Subcutaneous abdominal adipose tissue (tissue), 5 donors: Measurements from ENCODE around the gene RIMS1.

Experiments used
- H3K27ac ChIP-seq: one replicate; pipeline ENCODE4 v1.7.0; 2013; ENCODE audit warnings: low read depth, mild to moderate bottlenecking, inconsistent platforms, low read length, moderate library complexity
- H3K27me3 ChIP-seq, 5 donors: one replicate each; pipeline ENCODE4 v1.7.0; 2013; ENCODE audit warnings: low read length in 5 of 5, inconsistent platforms in 1 of 5; ENCODE audit not compliant: control insufficient read depth in 5 of 5, insufficient read depth in 4 of 5
- H3K36me3 ChIP-seq, 5 donors: one replicate each; pipeline ENCODE4 v1.7.0; 2013; ENCODE audit warnings: low read length in 5 of 5; ENCODE audit not compliant: control insufficient read depth in 5 of 5, insufficient read depth in 5 of 5
- H3K4me1 ChIP-seq, 5 donors: one replicate each; pipeline ENCODE4 v1.7.0; 2013; ENCODE audit warnings: low read length in 5 of 5, mild to moderate bottlenecking in 3 of 5, moderate library complexity in 1 of 5; ENCODE audit not compliant: control insufficient read depth in 5 of 5, insufficient read depth in 5 of 5
- H3K4me3 ChIP-seq, 5 donors: one replicate each; pipeline ENCODE4 v1.7.0; 2013; ENCODE audit warnings: low read length in 5 of 5, low read depth in 1 of 5
- H3K9ac ChIP-seq, 5 donors: one replicate each; pipeline ENCODE4 v1.7.0; 2013; ENCODE audit warnings: low read length in 5 of 5, mild to moderate bottlenecking in 4 of 5, moderate library complexity in 3 of 5
- H3K9me3 ChIP-seq, 5 donors: one replicate each; pipeline ENCODE4 v1.7.0; 2013; ENCODE audit warnings: low read length in 5 of 5; ENCODE audit not compliant: control insufficient read depth in 5 of 5
- donor health status: healthy.
- donor health status: healthy.
- donor health status: healthy.
- donor health status: healthy.
- donor health status: healthy.

The RIMS1 gene

GRCh38 chr6:71892641-71893040 is 6.3 kb downstream of the RIMS1 start:
- Histone ChIP-seq H3K4me3 (no peak overlapping the region), H3K9ac (no peak overlapping the region), H3K36me3 (no peaks in the 10 kb centered on the region), H3K27me3 (peaks cover 5 to 12% (median 7%) of the 10 kb centered on the region in 5 donors), H3K9me3 (no peaks in the 10 kb centered on the region), H3K4me1 (no peaks in the 10 kb centered on the region), H3K27ac (no peak overlapping the region)

GRCh38 chr6:71900642-71901041 is 14.3 kb downstream of the RIMS1 start:
- Histone ChIP-seq H3K36me3 (no peaks in the 10 kb centered on the region), H3K4me3 (no peak overlapping the region), H3K9me3 (no peaks in the 10 kb centered on the region), H3K27me3 (no peaks in the 10 kb centered on the region), H3K9ac (no peak overlapping the region), H3K4me1 (no peaks in the 10 kb centered on the region), H3K27ac (no peak overlapping the region)

GRCh38 chr6:71902261-71902660 is 15.9 kb downstream of the RIMS1 start:
- Histone ChIP-seq H3K9me3 (no peaks in the 10 kb centered on the region), H3K4me3 (no peak overlapping the region), H3K4me1 (no peaks in the 10 kb centered on the region), H3K27me3 (no peaks in the 10 kb centered on the region), H3K9ac (no peak overlapping the region), H3K27ac (no peak overlapping the region), H3K36me3 (no peaks in the 10 kb centered on the region)

GRCh38 chr6:71906813-71907212 is 20.5 kb downstream of the RIMS1 start:
- Histone ChIP-seq H3K4me3 (no peak overlapping the region), H3K9ac (no peak overlapping the region), H3K9me3 (no peaks in the 10 kb centered on the region), H3K27me3 (no peaks in the 10 kb centered on the region), H3K36me3 (no peaks in the 10 kb centered on the region), H3K4me1 (no peaks in the 10 kb centered on the region), H3K27ac (no peak overlapping the region)

- Histone ChIP-seq H3K36me3 (no peaks in the 10 kb centered on the region), H3K4me3 (no peak overlapping the region), H3K4me1 (no peaks in the 10 kb centered on the region), H3K9ac (no peak overlapping the region), H3K27me3 (no peaks in the 10 kb centered on the region), H3K9me3 (no peaks in the 10 kb centered on the region), H3K27ac (no peak overlapping the region)
These were observed 21.9 kb downstream of the RIMS1 start for GRCh38 chr6:71908162-71908765.

GRCh38 chr6:71913444-71914234 is 27.3 kb downstream of the RIMS1 start:
- Histone ChIP-seq H3K36me3 (no peaks in the 10 kb centered on the region), H3K27ac (no peak overlapping the region), H3K4me3 (no peak overlapping the region), H3K27me3 (no peaks in the 10 kb centered on the region), H3K9me3 (no peaks in the 10 kb centered on the region), H3K9ac (no peak overlapping the region), H3K4me1 (no peaks in the 10 kb centered on the region)

GRCh38 chr6:71929047-71929446 is 42.7 kb downstream of the RIMS1 start:
- no peak overlapping the region for H3K9ac ChIP-seq
- no peaks in the 10 kb centered on the region for H3K9me3 ChIP-seq
- no peak overlapping the region for H3K4me3 ChIP-seq
- H3K27ac ChIP-seq, result no peak overlapping the region
- H3K27me3 ChIP-seq, result no peaks in the 10 kb centered on the region
- no peaks in the 10 kb centered on the region for H3K4me1 ChIP-seq
- H3K36me3 ChIP-seq, result no peaks in the 10 kb centered on the region

GRCh38 chr6:71933881-71934280 is 47.5 kb downstream of the RIMS1 start:
- Histone ChIP-seq H3K4me1 (no peaks in the 10 kb centered on the region), H3K27ac (no peak overlapping the region), H3K9ac (no peak overlapping the region), H3K36me3 (no peaks in the 10 kb centered on the region), H3K9me3 (peaks cover 0 to 6% (median 5%) of the 10 kb centered on the region in 5 donors), H3K27me3 (no peaks in the 10 kb centered on the region), H3K4me3 (no peak overlapping the region)

GRCh38 chr6:71965404-71965803 is 79.1 kb downstream of the RIMS1 start:
- Histone ChIP-seq H3K9me3 (no peaks in the 10 kb centered on the region), H3K27me3 (peaks cover 0 to 4% (median 0%) of the 10 kb centered on the region in 5 donors), H3K4me3 (no peak overlapping the region), H3K4me1 (no peaks in the 10 kb centered on the region), H3K36me3 (no peaks in the 10 kb centered on the region), H3K27ac (no peak overlapping the region), H3K9ac (no peak overlapping the region)

GRCh38 chr6:71967436-71967835 is 81.1 kb downstream of the RIMS1 start:
- H3K9ac ChIP-seq, result no peak overlapping the region
- no peak overlapping the region for H3K27ac ChIP-seq
- no peaks in the 10 kb centered on the region for H3K36me3 ChIP-seq

More at GRCh38 chr6:71967436-71967835, 81.1 kb downstream of the RIMS1 start:
- Histone ChIP-seq H3K4me1 (no peaks in the 10 kb centered on the region), H3K4me3 (no peak overlapping the region), H3K27me3 (peaks cover 0 to 4% (median 0%) of the 10 kb centered on the region in 5 donors), H3K9me3 (no peaks in the 10 kb centered on the region)
